GM18951 (cell line): ENCODE measurements around the gene SENP1.

Source experiments
- POLR2A ChIP-seq: IDR thresholded peaks from 4 replicates; pipeline ENCODE4 v1.6.1; 2011; ENCODE audit warnings: mild to moderate bottlenecking; ENCODE audit not compliant: insufficient read length, insufficient read depth; ENCODE audit errors: extremely low read depth
- in situ Hi-C: fragments of 300-500 bp; cut with MboI; formaldehyde crosslinking; loops from one replicate; pipeline ENCODE4 v1.12.0; 2022; ENCODE audit warnings: low sequenced_read_pairs, mixed read lengths, inconsistent platforms; ENCODE audit not compliant: unreplicated experiment

Gene SENP1

DNA sequence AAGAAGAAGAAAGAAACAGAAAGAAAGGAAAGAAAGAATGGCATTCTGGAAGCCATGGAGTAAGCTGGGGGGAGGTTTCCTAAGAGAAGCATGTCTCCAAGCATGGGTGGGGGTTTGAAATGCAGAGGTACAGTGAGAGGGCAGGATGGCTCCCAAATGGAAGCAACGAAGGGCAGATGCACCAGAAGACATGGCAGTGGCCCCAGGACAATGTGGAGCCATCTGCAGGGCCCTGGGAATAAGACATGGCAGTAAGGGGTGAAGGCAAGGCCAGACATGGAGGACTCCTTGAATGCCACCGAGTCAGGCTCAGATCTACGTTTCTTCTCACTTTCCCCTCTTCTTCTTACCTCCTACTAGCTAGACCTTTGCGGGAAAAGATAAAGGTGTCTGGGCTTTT is 96.9 kb downstream of the SENP1 start:
- no peak for TF ChIP-seq POLR2A
- in situ Hi-C loops = no loop called here

DNA sequence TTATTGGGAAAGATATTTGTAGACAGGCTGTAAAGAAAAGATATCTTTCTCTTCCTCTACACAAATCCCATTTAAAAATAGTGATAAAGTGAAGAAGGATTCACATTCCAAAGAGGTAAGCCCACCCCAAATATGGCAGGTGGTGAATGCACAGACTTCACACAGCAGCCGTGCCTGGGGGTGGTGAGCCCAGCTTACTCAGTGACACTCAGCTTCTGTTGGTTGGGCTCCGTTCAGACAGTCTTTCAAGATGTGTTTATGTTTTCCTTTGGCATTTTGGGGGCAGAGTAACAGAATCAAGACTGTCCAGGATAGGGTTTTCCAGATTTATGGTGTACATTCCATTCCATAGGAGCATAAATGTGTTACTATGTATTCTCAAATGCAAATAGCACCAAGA is 97.5 kb downstream of the SENP1 start:
- TF ChIP-seq POLR2A = no peak
- in situ Hi-C loops = no loop called here

DNA sequence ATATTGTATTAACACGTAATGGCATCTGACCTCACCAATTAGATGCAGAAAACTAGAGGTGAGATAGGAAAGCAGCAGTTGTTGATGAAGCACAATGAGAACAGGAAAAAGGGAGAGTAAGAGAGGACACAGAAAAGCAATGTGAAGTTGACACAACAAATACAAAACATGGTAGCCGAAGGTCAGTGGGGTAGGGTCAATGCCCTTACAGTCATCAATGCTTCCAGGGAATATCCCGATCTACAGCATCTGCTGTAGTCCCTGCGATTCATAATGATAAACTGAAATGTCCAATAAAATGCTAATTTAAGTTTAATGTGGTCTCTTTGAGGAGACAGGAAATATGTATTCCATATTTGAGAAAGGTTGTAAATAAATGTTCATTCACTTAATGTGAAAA is 98.7 kb downstream of the SENP1 start:
- in situ Hi-C loops = no loop called here

DNA sequence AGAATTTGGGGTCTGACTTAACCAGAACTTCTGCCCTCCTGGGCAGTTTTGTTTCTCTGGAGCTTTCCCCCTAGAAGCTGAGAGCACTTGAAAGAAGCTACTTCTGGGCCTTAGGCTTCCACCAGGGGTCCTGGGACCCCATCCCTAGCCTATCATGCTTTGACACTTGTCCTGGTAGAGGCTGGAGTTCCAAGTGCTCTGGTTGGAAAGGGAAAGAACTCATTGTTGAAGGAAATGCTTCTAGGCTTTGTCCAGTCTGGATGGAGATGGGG is 100.2 kb downstream of the SENP1 start:
- no peak for TF ChIP-seq POLR2A
- in situ Hi-C loops = no loop called here

More for the DNA sequence above, 98.7 kb downstream of the SENP1 start:
- no peak for TF ChIP-seq POLR2A

DNA sequence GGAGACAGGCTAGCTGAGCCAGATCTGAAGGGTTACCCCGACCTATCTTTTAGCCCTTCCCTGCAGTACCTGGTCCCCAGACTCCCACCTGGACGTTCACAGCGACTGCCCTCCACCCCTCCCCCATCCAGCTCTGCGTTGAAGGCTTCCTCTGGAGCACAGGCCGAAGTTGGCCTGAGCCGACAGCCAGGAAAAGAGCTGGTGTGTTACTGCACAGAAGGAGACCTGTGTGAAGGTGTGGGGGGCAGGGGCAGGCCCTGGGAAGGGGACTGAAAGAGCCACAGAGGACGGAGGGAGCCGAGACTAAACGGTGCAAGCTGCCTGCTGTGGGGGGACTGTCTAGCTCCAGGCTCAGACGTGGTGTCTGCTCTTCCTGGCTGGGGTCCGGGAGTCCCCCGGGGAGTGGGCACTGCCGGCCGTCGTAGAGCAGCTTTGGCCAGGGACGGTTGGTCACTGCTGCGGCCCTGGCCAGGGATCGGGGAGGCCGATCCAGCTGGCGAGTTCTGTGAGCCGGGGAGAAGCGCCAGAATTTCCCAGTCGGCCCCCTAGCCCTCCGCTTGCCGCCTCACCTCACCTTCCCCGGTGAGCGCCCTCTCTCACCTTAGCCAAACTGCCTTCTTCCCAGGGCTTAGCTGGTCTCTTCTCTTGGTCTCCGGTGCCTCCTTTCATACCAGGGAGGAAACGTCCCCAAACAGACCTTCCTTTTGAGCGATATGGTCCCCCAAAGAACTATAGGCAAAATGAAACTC is 100.7 kb downstream of the SENP1 start:
- in situ Hi-C loops = no loop called here
- TF ChIP-seq POLR2A = no peak

DNA sequence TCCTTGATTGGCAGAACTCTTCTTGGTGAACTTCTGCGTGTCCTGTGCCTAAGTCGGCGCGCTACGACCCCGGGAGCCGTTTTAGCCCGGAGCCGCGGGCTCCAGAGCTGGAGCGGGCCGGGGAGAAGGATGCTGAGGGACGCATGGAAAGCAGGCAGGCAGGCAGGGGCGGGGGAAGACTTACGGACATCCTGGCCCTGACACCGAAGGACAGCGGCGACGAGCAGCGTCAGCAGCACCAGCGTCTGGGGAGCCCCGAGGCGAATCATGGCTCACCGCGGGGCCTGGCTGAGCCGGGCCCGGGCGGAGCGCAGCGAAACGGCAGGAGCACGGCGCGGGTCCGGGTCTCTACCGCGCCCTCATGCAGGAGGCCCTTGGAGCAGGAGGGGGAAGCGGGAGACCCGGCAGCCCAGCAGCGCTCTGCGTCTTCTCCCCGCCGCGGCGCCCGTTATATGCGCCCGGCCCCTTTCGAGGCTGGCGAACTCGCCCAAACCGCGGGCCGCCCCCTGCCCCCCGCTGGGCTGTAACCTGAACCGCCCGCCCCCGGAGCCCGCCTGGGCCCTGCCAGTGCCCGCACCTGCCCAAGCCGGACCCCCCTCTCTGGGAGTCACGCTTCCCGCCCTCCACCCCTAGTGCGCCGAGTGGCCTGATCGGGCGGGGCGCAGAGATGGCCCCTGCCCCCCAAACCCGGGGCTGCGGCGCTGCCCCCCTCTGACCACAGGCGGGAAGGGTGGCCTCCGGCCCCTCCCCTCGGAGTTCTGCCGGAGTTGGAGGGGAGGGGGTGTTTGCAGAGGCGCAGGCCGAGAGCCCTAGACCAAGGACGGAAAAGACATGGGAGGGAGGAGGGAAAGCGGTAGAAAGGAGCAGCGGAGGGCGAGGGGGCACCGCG is 101.6 kb downstream of the SENP1 start, which contains the start of gene COL2A1:
Gene COL2A1, minus strand, starts transcription at position 424 of the 889 bp plus-strand sequence. Its CDS starts 155 bp downstream, at position 269.
- in situ Hi-C loops = no loop called here
- TF ChIP-seq POLR2A = no peak

DNA sequence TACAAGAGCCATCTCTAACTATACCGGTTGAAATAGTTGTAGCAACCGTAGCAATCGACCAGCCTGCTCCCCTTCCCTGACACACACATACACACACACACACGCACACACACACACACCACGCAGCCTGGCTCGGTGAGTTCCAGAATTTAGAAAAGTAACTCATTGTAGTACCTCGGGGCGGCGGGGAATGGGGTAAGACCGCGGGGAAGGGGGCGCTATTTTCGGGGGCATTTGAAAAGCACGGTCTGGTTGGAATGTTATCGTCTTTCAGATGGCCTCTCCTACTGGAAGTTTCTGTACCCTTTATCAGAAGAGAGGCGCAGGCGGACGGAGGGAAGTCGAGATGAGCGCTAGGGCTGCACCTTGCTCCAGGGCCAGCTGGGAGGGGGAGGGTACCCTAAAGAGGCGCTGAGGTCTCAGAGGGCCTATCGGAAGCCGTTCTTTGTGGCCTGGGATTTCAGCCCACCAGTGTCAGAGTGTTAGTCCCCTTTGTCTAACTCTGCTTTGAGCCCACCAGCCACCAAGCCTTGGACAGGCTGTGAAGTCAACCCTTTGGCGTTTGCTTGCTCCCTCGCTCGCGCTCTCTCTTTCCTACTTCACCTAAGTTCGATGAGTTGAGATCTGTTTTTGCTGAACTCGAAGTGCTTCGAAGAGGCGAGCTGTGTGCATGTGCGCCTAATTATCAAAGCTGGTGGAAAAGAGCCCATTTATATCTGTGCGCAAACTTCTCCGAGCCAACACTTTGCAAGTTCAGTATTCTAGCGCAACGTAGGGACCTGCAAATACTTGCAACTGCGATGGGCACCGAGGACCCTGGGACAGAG is 102.4 kb downstream of the SENP1 start:
- TF ChIP-seq POLR2A = no peak
- in situ Hi-C loops = no loop called here

DNA sequence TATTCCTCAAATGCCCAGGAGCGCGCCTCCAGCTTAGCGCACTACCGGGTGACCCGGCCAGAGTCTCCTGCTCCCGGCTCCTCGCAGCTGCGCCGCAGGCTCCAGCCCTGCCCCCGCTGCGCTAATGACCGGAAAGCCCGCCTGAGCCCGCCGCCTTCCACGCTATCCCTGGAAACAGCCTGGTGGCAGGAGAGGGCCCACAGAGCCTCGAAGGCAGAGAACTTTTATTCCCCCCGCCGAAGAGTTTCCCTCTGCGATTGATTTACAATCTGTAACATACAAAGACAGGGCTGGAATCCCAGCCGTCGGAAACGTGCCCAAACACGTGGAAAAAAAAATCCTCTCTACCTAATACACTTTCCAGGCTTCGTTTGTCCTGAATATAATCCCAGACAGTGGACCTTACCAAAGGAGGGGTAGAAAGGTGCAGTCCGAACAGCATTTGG is 103.1 kb downstream of the SENP1 start:
- no peak for TF ChIP-seq POLR2A
- in situ Hi-C loops = no loop called here

DNA sequence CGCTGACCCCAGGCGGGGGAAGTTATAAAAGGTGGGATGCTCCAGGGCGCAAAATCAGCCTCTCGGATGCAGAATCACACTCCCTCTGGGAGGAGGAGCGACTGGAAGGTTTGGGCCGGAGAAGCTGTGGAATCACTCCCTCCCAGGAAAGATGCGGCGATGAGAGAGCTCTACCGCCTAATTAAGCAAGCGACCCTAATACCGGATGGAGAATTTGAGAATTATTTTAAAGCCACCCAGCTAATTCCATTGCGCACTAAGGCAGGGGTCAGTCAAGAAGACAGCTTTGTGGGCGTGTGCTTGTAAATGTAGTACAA is 103.5 kb downstream of the SENP1 start:
- TF ChIP-seq POLR2A = no peak
- in situ Hi-C loops = no loop called here

DNA sequence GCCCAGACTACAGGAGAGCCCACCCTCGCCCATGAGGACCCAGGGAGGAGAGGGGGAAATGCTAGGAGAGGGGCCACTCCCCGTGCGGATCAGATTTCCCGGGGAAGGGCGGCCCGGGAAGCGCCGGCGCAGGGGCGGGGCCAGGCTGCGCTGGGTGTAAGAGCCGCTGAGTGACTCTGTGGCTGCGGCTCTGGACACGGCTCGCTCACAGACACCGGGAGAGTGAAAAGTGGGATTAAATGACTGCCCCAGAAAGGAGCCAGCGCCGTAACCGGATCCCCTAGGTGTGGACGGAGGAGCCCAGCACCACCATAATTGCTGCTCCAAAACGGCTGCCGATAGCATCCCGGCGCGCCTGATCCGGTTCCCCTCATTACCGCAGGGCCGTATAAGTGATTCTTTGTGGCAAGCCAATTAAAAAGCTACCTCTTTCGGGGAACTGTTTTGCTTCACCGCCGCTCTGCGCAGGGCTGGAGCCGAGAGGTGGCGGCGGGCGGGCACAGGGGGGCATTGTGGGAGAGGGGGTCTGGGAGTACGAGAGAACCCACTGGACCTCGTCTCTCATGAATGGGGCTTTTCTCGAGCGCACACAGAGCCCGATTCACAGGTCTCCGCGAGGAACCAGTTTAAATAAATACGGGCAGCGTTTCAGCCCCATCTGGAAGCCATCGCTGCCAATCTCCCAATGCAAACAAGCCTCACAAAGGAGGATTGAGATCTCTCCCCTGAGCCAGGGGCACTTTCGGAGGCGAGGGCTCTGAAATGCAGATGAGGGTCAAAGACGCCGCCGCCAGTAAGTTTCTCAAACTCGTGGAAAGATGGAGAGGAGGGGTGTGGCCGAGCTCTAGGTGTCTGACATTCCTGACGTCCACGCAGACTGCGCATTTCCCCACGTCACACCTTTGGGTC is 104.1 kb downstream of the SENP1 start:
- in situ Hi-C loops = no loop called here
- no peak for TF ChIP-seq POLR2A

DNA sequence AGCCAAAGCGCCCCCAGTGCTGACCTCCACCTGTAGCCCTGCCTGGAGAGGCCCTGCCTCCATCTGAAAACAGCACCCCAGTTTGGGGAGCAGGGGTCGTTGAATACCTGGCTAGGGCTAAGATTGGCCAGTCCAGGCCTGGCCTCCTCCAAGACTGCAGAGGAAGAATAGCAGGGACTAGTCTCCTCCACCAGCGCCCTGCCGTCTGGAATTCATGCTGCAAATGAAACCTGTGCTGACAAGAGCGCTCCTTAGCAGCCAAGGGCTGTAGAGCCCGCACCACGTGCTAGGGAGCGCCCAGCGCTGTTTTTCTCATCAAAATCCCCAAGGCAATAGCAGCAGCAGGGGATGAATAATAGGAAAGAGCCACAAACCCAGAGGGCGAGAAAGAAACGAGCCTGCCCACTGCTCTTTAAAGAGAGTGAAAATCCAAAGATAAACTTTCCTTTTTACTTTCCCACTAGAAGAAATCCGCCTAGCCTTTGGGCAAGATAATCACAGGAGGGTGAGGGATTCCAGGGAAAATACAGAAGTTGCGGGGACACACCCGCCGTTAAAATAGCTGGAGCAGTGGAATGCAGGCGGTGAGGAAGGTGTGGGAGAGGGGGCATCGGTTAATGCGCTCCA is 104.9 kb downstream of the SENP1 start:
- TF ChIP-seq POLR2A = no peak

DNA sequence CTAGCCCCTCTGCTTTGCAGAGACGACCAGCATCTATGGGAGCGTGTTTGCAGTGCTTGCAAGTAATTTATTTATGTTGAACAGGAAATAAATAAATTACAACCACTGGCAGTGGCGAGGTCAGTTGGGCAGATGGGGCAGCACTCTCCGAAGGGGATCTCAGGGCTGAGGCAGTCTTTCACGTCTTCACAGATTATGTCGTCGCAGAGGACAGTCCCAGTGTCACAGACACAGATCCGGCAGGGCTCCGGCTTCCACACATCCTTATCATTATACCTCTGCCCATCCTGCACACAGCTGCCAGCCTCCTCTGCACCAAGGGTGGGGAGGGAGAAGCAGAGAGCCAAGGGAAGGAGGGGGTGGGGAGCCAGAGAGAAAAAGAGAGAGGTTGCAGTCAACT is 106.1 kb downstream of the SENP1 start:
- in situ Hi-C loops = no loop called here
- no peak for TF ChIP-seq POLR2A

More for the DNA sequence above, 104.9 kb downstream of the SENP1 start:
- in situ Hi-C loops = no loop called here
